IPS DF 19.7 (cell line): ENCODE measurements around the gene DTX2.
"Not testable (repeated sequence)": the region's sequence is repeated elsewhere in the genome, so short reads cannot be mapped to it uniquely, and the experiment has no call there.

ENCODE experiments used
- DNase-seq: peaks from one replicate; pipeline ENCODE4 v3.0.0-alpha.2; 2013; ENCODE audit warnings: low read depth, low spot score

DTX2 gene

GRCh38 chr7:76487969-76488368, 26.5 kb downstream of the DTX2 start:
- DNase-seq: not testable (repeated sequence)

GRCh38 chr7:76492139-76492538, 30.6 kb downstream of the DTX2 start:
- DNase-seq: not testable (repeated sequence)

- DNase-seq: not testable (repeated sequence)
These were observed 34.2 kb downstream of the DTX2 start for GRCh38 chr7:76495717-76496116.

GRCh38 chr7:76497918-76498582, 36.5 kb downstream of the DTX2 start:
- not testable (repeated sequence) for DNase-seq

- not testable (repeated sequence) for DNase-seq
These were observed 37.2 kb downstream of the DTX2 start for GRCh38 chr7:76498583-76499200.

GRCh38 chr7:76499201-76499923, 37.9 kb downstream of the DTX2 start:
- DNase-seq: not testable (repeated sequence)

GRCh38 chr7:76499924-76500241, 38.4 kb downstream of the DTX2 start:
- DNase-seq: not testable (repeated sequence)

- DNase-seq: not testable (repeated sequence)
These were observed 40.7 kb downstream of the DTX2 start for GRCh38 chr7:76502224-76502623.

- DNase-seq: not testable (repeated sequence)
These were observed 41.3 kb downstream of the DTX2 start for GRCh38 chr7:76502836-76503235.

GRCh38 chr7:76503244-76503643, 41.7 kb downstream of the DTX2 start:
- DNase-seq: not testable (repeated sequence)

- DNase-seq: not testable (repeated sequence)
These were observed 43.0 kb downstream of the DTX2 start for GRCh38 chr7:76504351-76505167.

- no peak for DNase-seq
These were observed 43.9 kb downstream of the DTX2 start for GRCh38 chr7:76505168-76506080.

GRCh38 chr7:76506081-76506440, 44.6 kb downstream of the DTX2 start:
- DNase-seq: no peak

- DNase-seq: not testable (repeated sequence)
These were observed 45.1 kb downstream of the DTX2 start for GRCh38 chr7:76506643-76507042.

GRCh38 chr7:76507723-76508406, 46.4 kb downstream of the DTX2 start:
- DNase-seq: no peak

GRCh38 chr7:76509931-76510877, 48.7 kb downstream of the DTX2 start, which contains the start of gene UPK3B:
UPK3B (plus strand) TSS chr7:76510552; CDS start chr7:76510653, 101 bp downstream.
- peak; percentile 71 for DNase-seq

- DNase-seq: not testable (repeated sequence)
These were observed 49.8 kb downstream of the DTX2 start for GRCh38 chr7:76511200-76511910.
